ENCODE data around the gene GAGE2A. TPM values are rescaled to one million over a fixed set of nuclear protein-coding genes. Genes with fewer than 3 reads are reported as not detected.
"Not testable (repeated sequence)": the region's sequence is repeated elsewhere in the genome, so short reads cannot be mapped to it uniquely, and the experiment has no call there.

Gene GAGE2A, protein sequence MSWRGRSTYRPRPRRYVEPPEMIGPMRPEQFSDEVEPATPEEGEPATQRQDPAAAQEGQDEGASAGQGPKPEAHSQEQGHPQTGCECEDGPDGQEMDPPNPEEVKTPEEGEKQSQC
- not detected for total RNA-seq

DNA sequence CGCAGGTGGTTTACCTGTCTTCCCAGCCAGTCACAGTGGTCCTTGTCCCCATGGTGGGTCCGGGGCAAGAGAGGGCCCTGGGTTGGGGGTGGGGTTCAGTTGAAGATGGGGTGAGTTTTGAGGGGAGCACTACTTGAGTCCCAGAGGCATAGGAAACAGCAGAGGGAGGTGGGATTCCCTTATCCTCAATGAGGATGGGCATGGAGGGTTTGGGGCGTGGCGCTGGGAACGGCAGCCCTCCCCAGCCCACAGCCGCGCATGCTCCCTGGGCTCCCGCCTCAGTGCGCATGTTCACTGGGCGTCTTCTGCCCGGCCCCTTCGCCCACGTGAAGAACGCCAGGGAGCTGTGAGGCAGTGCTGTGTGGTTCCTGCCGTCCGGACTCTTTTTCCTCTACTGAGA lies at the start of gene GAGE2A:
Gene GAGE2A, plus strand, starts transcription at position 301 of the 400 bp plus-strand sequence. CDS start 1,155 bp downstream, outside the sequence.
- not testable (repeated sequence) for DNase-seq (ENCODE audit: low spot score in 2 of 2); FAIRE-seq

DNA sequence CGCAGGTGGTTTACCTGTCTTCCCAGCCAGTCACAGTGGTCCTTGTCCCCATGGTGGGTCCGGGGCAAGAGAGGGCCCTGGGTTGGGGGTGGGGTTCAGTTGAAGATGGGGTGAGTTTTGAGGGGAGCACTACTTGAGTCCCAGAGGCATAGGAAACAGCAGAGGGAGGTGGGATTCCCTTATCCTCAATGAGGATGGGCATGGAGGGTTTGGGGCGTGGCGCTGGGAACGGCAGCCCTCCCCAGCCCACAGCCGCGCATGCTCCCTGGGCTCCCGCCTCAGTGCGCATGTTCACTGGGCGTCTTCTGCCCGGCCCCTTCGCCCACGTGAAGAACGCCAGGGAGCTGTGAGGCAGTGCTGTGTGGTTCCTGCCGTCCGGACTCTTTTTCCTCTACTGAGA lies 47.9 kb upstream of the GAGE2A start, which contains the start of gene GAGE12D:
Gene GAGE12D, plus strand, starts transcription at position 301 of the 400 bp plus-strand sequence. CDS start 1,155 bp downstream, outside the sequence.
- not testable (repeated sequence) for DNase-seq (ENCODE audit: low spot score in 2 of 2); FAIRE-seq

DNA sequence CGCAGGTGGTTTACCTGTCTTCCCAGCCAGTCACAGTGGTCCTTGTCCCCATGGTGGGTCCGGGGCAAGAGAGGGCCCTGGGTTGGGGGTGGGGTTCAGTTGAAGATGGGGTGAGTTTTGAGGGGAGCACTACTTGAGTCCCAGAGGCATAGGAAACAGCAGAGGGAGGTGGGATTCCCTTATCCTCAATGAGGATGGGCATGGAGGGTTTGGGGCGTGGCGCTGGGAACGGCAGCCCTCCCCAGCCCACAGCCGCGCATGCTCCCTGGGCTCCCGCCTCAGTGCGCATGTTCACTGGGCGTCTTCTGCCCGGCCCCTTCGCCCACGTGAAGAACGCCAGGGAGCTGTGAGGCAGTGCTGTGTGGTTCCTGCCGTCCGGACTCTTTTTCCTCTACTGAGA lies 38.3 kb upstream of the GAGE2A start, which contains the start of gene GAGE12E:
Gene GAGE12E, plus strand, starts transcription at position 301 of the 400 bp plus-strand sequence. CDS start 1,155 bp downstream, outside the sequence.
- FAIRE-seq, result not testable (repeated sequence)

DNA sequence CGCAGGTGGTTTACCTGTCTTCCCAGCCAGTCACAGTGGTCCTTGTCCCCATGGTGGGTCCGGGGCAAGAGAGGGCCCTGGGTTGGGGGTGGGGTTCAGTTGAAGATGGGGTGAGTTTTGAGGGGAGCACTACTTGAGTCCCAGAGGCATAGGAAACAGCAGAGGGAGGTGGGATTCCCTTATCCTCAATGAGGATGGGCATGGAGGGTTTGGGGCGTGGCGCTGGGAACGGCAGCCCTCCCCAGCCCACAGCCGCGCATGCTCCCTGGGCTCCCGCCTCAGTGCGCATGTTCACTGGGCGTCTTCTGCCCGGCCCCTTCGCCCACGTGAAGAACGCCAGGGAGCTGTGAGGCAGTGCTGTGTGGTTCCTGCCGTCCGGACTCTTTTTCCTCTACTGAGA lies 28.8 kb upstream of the GAGE2A start, which contains the start of gene GAGE12F:
Gene GAGE12F, plus strand, starts transcription at position 301 of the 400 bp plus-strand sequence. CDS start 1,155 bp downstream, outside the sequence.
- DNase-seq (ENCODE audit: low spot score in 2 of 2); FAIRE-seq: not testable (repeated sequence)

More for the DNA sequence above, 38.3 kb upstream of the GAGE2A start, which contains the start of gene GAGE12E:
- DNase-seq (ENCODE audit: low spot score in 2 of 2), result not testable (repeated sequence)

DNA sequence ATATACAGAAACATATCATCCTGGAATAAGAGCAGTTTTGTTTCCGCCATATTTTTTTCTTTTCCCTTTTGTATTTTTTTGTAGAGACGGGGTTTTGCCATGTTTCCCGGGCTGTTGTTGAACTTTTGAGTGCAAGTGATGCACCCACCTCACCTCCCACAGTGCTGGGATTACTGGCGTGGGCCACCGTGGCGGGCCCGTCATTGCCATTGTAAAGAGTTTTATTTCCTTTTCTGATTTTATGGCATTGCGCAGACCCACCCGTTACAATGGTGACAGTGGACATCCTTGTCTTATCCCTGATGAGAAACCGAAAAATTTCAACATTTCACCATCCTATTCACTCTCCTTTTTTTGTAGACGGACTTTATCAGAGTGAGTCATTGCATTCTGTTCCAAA lies 20.6 kb upstream of the GAGE2A start:
- not testable (repeated sequence) for DNase-seq (ENCODE audit: low spot score in 2 of 2)

DNA sequence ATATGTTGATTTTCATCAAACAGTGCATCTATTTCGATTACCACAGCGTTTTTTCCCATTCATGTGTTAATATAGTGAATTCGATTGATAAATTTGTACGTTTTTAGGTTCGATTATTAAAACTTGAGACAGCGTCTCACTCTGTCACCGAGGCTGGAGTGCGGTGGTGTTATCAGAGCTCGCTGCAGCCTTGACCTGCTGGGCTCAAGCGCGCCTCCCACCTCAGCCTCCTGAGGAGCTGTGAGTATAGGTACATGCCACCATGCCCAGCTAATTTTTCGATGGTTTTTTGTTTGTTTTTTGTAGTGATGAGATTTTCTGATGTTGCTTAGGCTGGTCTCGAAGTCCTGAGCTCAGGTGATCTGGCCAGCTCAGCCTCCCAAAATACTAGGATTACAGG lies 20.1 kb upstream of the GAGE2A start:
- FAIRE-seq; DNase-seq (ENCODE audit: low spot score in 2 of 2): not testable (repeated sequence)

More for the DNA sequence above, 20.6 kb upstream of the GAGE2A start:
- not testable (repeated sequence) for FAIRE-seq

DNA sequence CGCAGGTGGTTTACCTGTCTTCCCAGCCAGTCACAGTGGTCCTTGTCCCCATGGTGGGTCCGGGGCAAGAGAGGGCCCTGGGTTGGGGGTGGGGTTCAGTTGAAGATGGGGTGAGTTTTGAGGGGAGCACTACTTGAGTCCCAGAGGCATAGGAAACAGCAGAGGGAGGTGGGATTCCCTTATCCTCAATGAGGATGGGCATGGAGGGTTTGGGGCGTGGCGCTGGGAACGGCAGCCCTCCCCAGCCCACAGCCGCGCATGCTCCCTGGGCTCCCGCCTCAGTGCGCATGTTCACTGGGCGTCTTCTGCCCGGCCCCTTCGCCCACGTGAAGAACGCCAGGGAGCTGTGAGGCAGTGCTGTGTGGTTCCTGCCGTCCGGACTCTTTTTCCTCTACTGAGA lies 19.2 kb upstream of the GAGE2A start, which contains the start of gene GAGE12G:
Gene GAGE12G, plus strand, starts transcription at position 301 of the 400 bp plus-strand sequence. CDS start 1,155 bp downstream, outside the sequence.
- not testable (repeated sequence) for FAIRE-seq; DNase-seq (ENCODE audit: low spot score in 2 of 2)

DNA sequence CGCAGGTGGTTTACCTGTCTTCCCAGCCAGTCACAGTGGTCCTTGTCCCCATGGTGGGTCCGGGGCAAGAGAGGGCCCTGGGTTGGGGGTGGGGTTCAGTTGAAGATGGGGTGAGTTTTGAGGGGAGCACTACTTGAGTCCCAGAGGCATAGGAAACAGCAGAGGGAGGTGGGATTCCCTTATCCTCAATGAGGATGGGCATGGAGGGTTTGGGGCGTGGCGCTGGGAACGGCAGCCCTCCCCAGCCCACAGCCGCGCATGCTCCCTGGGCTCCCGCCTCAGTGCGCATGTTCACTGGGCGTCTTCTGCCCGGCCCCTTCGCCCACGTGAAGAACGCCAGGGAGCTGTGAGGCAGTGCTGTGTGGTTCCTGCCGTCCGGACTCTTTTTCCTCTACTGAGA lies 9.6 kb upstream of the GAGE2A start, which contains the start of gene GAGE12H:
Gene GAGE12H, plus strand, starts transcription at position 301 of the 400 bp plus-strand sequence. CDS start 1,155 bp downstream, outside the sequence.
- FAIRE-seq; DNase-seq (ENCODE audit: low spot score in 2 of 2): not testable (repeated sequence)

DNA sequence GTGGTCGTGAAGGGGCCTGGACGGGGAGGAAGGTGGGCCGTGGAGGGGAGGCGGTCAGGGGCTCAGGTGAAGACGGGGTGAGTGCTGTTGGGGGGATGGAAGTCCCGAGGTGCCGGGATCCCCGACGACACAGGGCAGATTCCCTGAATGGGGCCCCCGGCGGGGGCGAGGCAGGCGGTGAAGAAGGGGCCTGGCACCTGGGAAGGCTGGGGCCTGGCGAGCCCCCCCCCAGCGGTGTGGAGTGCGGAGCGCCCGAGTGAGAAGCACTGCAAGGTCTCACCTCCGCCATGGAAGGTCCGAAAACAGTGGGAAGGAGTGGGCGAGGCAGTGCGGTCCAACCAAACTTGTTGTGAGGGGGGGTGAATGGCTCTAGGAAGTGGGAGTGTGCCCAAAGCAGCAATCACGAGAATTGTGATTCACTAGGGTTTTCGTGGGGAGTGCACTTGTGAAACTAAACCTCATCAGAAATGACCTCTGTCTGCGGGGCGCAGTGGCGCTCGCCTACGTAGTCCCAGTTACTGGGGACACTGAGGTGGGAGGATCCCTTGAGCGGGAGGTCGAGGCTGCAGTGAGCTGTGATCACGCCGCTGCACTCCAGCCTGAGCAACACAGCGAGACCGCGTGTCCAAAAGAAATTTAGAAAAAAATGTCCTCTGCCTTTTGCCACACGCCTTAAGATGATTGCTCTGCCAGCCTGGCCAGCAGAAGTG lies 628 bp downstream of the GAGE2A start:
- DNase-seq (ENCODE audit: low spot score in 2 of 2); FAIRE-seq: not testable (repeated sequence)

DNA sequence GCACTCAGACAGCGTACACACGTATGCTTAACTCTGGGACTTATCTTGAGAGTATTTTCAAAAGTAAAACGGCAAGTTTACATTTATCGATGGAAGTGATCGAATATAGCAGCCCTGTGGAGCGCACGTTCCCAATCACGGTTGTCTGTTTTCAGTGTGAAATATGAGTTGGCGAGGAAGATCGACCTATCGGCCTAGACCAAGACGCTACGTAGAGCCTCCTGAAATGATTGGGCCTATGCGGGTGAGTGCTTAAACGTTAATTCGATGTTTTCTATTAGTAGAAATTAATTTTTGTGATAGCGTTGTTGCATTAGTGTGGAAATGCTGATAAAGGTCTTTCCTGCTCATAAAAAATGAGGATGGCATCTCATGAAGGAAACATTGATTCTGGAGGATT lies 1.2 kb downstream of the GAGE2A start:
- DNase-seq (ENCODE audit: low spot score in 2 of 2); FAIRE-seq: not testable (repeated sequence)

DNA sequence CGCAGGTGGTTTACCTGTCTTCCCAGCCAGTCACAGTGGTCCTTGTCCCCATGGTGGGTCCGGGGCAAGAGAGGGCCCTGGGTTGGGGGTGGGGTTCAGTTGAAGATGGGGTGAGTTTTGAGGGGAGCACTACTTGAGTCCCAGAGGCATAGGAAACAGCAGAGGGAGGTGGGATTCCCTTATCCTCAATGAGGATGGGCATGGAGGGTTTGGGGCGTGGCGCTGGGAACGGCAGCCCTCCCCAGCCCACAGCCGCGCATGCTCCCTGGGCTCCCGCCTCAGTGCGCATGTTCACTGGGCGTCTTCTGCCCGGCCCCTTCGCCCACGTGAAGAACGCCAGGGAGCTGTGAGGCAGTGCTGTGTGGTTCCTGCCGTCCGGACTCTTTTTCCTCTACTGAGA lies 9.4 kb downstream of the GAGE2A start, which contains the start of gene GAGE1:
Gene GAGE1, plus strand, starts transcription at position 301 of the 400 bp plus-strand sequence. CDS start 1,155 bp downstream, outside the sequence.
- not testable (repeated sequence) for DNase-seq (ENCODE audit: low spot score in 2 of 2); FAIRE-seq

DNA sequence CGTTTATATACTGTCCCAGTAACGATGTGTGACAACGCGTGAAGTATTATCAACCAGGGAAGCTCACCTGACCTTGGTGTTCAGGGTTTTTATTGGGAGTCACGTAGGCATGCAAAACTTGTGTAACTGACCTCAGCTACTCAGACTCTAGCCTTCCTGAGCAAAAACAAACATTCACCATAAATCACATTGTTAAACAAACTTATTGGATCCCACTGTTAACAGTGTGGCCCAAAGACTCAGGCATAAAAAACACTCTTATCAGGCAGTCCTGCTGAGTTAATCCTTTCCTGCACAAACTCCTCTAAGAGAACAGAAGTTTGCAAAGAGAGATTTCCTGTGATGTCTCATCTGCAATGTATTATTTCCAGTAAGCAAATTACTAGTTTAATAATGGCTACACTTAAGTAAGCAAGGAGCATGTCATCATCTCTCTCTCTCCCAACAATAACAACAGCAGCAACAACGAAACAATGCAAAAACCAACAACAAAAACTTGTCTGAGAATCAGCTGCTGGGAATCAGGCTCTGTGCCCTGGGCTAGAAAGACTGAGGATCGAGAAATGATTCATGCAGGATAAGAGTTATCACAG lies 21.5 kb downstream of the GAGE2A start:
- DNase-seq (ENCODE audit: low spot score in 2 of 2) (no peak), FAIRE-seq (no peak)

DNA sequence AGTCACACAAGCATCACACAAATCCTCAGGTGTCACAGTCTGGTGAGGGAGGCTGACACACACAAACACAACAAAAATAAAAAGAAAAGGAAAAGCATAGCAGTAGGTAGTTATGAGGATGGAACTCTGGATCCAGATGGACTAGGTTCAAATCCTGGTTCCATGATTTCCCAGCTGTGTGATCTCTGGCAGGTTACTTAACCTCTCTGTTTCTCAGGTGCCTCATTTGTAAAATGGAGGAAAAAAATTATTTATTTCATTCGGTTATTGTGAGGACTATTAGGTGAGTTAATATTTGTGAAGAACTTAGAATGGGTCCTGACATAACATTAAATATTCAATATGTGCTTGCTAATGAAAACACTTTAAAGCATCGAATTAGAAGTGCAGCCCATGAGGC lies 29.3 kb downstream of the GAGE2A start:
- DNase-seq (ENCODE audit: low spot score in 2 of 2), result no peak
- no peak for FAIRE-seq

DNA sequence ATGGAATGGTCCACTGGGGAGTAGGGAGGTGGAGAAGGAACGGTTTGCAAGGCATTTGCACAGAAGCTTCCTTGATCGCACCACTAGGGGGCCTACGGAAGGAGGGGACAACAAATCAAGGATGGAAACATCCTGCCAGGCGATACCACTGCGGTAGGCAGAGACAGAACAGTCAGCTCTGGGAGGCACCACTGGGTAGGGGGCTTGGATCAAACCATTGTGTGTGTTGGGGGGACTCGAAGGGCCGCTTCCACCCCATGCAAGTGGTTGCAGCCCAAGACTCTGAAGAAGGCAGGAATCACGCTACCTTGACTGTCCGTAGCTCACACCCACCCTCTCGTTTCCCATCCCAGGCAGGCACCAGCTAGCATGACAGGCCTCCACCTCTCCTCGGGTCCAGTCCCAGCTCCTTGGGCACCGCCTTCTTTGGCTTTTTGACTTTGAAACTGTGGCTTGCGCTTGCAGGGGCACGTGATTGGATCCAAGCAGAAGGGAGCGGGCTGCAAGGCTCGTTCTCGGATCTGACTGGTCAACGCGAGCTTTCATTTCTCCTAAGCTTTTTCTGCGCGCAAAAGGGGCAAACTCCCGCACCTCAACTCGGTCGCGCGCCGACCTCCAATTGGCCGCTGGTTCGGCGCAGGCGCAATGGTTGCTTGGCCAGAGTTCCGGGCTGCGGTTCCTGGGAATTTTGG lies 37.9 kb downstream of the GAGE2A start:
- FAIRE-seq, result no peak
- no peak for DNase-seq (ENCODE audit: low spot score in 2 of 2)

DNA sequence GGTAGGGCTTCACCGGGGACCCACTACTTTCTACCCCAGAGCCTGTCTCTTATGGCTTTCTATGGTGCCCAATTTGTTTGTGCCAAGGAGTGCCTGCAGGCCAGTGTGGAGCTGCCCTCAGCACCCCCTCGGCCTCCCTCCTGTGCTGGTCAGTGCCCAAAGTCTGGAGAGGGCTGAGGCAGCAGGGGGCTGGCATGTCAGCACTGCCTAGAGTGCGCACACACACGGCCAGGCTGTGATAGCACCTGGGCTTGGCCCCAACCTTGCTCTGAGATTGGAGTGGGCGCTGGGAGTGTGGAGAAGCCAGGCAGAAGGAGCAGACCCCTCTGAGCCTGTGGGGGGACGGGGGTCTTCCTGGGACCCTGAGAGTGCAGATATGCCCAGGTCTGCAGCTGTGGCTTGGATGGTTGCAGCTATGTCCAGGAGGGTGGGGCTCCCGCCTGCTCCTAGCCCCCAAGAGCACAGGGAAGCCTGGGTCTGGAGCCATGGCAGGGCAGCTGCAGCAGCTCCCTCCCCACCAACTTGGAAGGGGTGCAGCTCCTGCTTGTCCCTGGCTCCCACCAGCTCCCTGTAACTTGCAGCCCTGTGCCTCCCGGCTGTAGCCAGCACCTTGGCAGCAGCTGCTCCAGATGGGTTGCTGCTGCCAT lies 55.8 kb downstream of the GAGE2A start:
- DNase-seq (ENCODE audit: low spot score in 2 of 2), result no peak
- FAIRE-seq, result no peak
